Suprapubic skin (tissue), 4 donors: ENCODE measurements around the gene MSANTD3.

ENCODE experiments used
- CTCF ChIP-seq, 2 donors: fragments of 200-600 bp in 1 of 2; fragments of 450-650 bp in 1 of 2; sonication (generic) in 1 of 2; IDR thresholded peaks; one replicate each; pipeline ENCODE4 v1.5.1; 2016 to 2019; ENCODE audit warnings: antibody characterized with exemption in 2 of 2, mild to moderate bottlenecking in 1 of 2, moderate library complexity in 1 of 2
- EP300 ChIP-seq: sonication (generic); formaldehyde crosslinking; IDR thresholded peaks from one replicate; pipeline ENCODE4 v1.6.1; 2017; ENCODE audit warnings: antibody characterized with exemption
- POLR2A ChIP-seq, 2 donors: fragments of 450-650 bp; IDR thresholded peaks; one replicate each; pipeline ENCODE4 v1.6.1; 2017; ENCODE audit warnings: antibody characterized with exemption in 2 of 2, mild to moderate bottlenecking in 2 of 2, moderate library complexity in 2 of 2
- POLR2AphosphoS5 ChIP-seq, 3 donors: sonication (generic); formaldehyde crosslinking; IDR thresholded peaks; one replicate each; pipeline ENCODE4 v1.6.1; 2017; ENCODE audit warnings: antibody characterized with exemption in 3 of 3

- TF ChIP-seq EP300 (no peak), CTCF (IDR thresholded peaks at IDR 0.05) (no peak), POLR2A (IDR thresholded peaks at IDR 0.05) (no peak), POLR2AphosphoS5 (IDR thresholded peaks at IDR 0.05) (no peak)
Observed at GRCh38 chr9:100411472-100412283, 15.3 kb upstream of the MSANTD3 start.
